ENCODE data around the gene IFT81.
"Not testable (repeated sequence)": the region's sequence is repeated elsewhere in the genome, so short reads cannot be mapped to it uniquely, and the experiment has no call there.

Gene IFT81, protein sequence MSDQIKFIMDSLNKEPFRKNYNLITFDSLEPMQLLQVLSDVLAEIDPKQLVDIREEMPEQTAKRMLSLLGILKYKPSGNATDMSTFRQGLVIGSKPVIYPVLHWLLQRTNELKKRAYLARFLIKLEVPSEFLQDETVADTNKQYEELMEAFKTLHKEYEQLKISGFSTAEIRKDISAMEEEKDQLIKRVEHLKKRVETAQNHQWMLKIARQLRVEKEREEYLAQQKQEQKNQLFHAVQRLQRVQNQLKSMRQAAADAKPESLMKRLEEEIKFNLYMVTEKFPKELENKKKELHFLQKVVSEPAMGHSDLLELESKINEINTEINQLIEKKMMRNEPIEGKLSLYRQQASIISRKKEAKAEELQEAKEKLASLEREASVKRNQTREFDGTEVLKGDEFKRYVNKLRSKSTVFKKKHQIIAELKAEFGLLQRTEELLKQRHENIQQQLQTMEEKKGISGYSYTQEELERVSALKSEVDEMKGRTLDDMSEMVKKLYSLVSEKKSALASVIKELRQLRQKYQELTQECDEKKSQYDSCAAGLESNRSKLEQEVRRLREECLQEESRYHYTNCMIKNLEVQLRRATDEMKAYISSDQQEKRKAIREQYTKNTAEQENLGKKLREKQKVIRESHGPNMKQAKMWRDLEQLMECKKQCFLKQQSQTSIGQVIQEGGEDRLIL

GRCh38 chr12:110124269-110124995, at the start of gene IFT81:
TSS of gene IFT81 (plus strand) at chr12:110124357. CDS start at chr12:110127381, 3,024 bp downstream.
- peak; percentile 94 to 95 for DNase-seq

DNA sequence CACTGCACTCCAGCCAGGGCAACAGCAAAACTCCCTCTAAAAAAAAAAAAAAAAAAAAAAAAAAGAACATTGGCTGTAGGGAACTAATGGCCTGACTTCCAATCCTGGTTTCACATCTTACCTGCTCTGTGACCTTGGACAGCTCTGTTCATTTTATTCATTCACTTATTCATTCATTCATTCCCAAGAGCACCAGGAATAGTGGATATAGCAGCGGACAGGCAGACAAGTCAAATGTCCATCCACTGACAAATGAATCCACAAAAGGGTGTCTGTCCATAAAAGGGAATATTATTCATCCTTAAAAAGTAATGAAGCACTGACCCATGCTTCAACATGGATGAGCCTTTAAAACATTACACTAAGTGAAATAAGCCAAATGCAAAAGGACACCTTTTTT, 48.3 kb upstream of the IFT81 start:
- DNase-seq: no peak

DNA sequence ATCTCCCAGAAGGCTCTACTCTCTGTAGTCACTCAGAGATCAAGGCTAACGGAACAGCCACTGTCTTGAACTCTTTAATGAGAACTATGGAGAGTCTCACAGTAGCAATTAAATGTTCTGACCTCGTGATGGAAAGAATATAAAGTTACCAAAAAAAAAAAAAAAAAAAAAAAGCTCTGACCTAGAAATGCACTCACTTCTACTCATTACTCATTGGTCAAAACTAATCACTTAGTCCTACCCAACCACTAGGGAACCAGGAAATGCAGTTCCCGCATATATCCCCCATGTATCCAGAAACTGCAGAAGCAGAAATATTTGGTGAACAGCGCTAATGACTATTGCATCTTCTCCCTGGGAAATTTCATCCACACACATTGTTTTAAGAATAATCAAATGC, 46.4 kb upstream of the IFT81 start:
- no peak for DNase-seq

DNA sequence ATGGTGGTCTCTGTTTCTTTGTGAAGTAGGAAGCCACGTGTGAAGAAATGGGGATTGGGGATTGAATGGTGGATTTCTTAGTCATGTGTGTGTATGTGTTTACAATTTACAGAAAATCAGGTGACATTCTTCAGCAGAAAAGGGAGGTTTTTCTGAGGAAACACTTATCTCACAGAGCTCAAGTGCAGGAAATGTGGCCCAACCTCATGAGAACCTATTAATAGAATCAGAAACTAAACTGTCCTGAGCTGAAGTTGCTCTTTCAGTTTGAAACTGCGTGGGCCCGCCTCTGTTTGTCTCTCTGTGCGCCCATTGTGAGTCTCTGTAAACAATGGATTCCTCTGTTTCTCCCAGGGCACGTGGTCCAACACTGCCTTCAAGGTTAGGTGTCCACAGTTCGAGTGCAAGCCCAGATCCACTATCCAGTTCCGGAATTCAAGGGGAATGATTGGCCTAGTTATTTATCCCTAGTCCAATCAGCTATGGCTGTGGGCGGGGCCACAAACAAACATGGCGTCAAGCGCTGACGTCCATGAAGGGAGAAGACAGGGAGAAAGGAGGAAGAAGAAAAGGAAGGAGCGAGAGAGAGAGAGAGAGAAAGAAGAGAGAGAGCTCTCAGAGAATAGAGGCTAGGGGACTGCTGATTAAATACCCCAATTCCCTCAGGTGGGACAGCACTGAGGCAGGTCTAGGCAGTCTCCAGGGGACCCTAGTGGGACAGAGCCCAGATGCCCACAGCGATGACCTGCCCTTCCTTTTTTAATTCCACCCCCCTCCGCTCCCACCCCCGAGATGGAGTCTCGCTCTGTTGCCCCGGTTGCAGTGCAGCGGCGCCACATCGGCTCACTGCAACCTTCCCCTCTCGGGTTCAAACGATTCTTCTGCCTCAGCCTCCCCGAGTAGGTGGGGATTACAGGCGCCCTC, 44.4 kb upstream of the IFT81 start:
- DNase-seq: peak; percentile 66 to 78

DNA sequence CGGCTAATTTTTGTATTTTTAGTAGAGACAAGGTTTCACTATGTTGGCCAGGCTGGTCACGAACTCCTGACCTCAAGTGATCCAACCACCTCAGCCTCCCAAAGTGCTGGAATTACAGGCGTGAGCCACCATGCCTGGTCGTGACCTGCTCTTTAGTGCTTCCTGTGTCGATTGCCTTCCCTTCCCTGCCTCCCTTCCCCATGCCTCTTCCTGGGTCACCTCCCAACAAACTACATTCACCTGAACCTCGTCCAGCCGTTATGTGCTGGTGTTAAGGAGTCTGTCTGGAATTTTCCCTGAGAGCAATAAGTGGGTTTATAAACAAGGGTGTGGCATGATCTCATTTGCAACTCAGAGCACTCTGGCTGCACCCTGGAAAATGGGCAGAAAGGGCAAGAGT, 43.7 kb upstream of the IFT81 start:
- no peak for DNase-seq

DNA sequence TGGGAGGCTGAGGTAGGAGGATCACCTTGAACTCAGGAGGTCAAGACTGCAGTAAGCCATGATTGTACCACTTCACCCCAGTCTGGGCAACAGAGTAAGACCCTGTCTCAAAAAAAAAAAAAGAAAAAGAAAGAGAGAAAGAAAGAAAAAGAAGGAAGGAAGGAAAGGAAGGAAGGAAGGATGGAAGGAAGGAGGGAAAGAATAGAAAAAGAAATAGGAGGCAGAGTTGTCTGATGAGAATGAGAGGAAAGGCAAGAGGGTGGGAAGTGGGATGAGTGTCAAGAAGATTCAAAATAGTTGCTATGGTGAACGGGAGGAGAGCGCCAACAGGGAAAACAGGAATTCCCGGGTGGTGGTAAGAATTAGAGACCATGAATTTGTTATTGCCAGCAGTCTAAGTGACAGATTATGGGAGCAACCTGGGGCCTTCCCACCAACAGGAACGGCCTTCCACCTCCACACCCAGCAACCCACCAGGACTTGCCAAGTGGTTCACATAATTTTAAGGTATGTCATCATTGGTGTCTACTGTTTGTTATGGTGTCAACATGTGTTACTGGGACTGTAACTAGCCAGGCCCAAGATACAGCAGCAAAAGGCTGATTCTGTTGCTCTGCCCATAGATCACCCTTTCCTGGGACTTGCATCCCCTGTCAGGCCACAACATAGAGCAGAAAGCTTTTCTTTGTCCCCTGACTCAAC, 39.7 kb upstream of the IFT81 start:
- no peak for DNase-seq

- not testable (repeated sequence) for DNase-seq
Measured at GRCh38 chr12:110088216-110088615, 35.9 kb upstream of the IFT81 start.

DNA sequence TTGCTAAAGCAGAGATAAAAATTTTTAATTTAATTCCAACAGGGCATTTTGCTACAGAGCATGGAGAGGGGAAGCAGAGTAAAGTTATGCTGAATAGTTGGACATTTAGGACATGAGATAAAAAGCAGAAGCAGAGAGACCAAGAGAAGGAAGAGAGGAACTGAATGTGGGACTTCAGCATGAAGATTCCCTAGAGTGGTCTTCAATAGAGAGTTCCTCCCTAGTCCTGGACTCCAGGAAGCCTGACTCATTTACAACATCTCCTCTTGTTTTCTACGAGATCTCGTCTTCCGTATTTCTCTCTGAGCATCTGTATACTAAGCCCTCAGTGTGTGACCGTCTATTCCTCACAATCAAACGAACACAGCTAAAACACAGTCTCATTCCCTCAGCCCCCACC, 35.2 kb upstream of the IFT81 start:
- DNase-seq: no peak

GRCh38 chr12:110090266-110091135, 33.7 kb upstream of the IFT81 start:
- no peak for DNase-seq

- DNase-seq: no peak
Measured at GRCh38 chr12:110091136-110091711, 32.9 kb upstream of the IFT81 start.

- no peak for DNase-seq
Measured at GRCh38 chr12:110093631-110094311, 30.4 kb upstream of the IFT81 start.

- peak; percentile 59 to 71 for DNase-seq
Measured at GRCh38 chr12:110100315-110100970, 23.7 kb upstream of the IFT81 start.

DNA sequence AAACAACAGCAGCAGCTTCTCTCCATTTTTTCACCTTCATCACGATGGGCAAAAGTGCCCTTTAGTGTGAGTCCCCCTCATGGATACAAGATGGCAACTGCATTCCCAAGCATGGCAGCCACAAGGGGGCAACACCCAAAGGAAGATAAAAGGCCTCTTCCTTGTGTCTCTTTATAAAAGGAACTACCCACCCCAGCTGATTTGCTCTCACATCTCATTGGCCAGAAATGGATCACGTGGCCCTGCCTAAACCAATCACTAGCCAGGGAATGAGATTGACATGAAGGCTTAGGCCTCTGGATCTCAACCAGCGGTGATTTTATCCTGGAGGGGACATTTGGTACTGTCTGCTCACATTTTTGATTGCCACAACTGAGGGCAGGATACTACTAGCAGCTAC, 21.9 kb upstream of the IFT81 start:
- DNase-seq: peak; percentile 49 to 58

- DNase-seq: no peak
Measured at GRCh38 chr12:110104188-110105094, 19.7 kb upstream of the IFT81 start.

- no peak for DNase-seq
Measured at GRCh38 chr12:110105159-110105558, 19.0 kb upstream of the IFT81 start.

- no peak for DNase-seq
Measured at GRCh38 chr12:110105986-110106385, 18.2 kb upstream of the IFT81 start.

- no peak for DNase-seq
Measured at GRCh38 chr12:110107369-110108281, 16.5 kb upstream of the IFT81 start.

Data from activated CD4-positive, alpha-beta T cell treated with anti-CD3 and anti-CD28 coated beads, Interleukin-2, amount 50 U/mL, for 48 hours (primary cell).